GM21528 (cell line): ENCODE results near the gene TPSB2.
"Not testable (repeated sequence)": the region's sequence is repeated elsewhere in the genome, so short reads cannot be mapped to it uniquely, and the experiment has no call there.

Source experiments
- ATAC-seq: cut with Tn5 transposase; IDR thresholded peaks from one replicate; pipeline ENCODE4 v1.9.1; 2021; ENCODE audit warnings: mild to moderate bottlenecking, moderate library complexity; ENCODE audit not compliant: unreplicated experiment, low FRiP score

The TPSB2 gene

GRCh38 chr16:1230084-1230470, at the start of gene TPSB2:
Gene TPSB2 (minus strand): TSS chr16:1230184. CDS start chr16:1229951, 233 bp downstream.
- ATAC-seq = not testable (repeated sequence)

GRCh38 chr16:1279081-1279944, 49.3 kb upstream of the TPSB2 start:
- ATAC-seq = no peak

- ATAC-seq = no peak
Observed at GRCh38 chr16:1278477-1278876, 48.5 kb upstream of the TPSB2 start.

GRCh38 chr16:1277617-1278282, 47.8 kb upstream of the TPSB2 start:
- ATAC-seq = no peak

GRCh38 chr16:1277151-1277598, 47.2 kb upstream of the TPSB2 start:
- ATAC-seq = no peak

GRCh38 chr16:1276580-1276878, 46.5 kb upstream of the TPSB2 start:
- ATAC-seq = no peak

GRCh38 chr16:1275791-1276579, 46.0 kb upstream of the TPSB2 start:
- no peak for ATAC-seq

- no peak for ATAC-seq
Observed at GRCh38 chr16:1274767-1275166, 44.8 kb upstream of the TPSB2 start.

GRCh38 chr16:1273816-1274215, 43.8 kb upstream of the TPSB2 start:
- no peak for ATAC-seq

GRCh38 chr16:1272453-1273198, 42.6 kb upstream of the TPSB2 start:
- ATAC-seq = no peak

- ATAC-seq = not testable (repeated sequence)
Observed at GRCh38 chr16:1271724-1272413, 41.9 kb upstream of the TPSB2 start.

- no peak for ATAC-seq
Observed at GRCh38 chr16:1271380-1271723, 41.4 kb upstream of the TPSB2 start.

- ATAC-seq = not testable (repeated sequence)
Observed at GRCh38 chr16:1269418-1269817, 39.4 kb upstream of the TPSB2 start.

GRCh38 chr16:1265826-1266225, 35.8 kb upstream of the TPSB2 start:
- ATAC-seq = no peak

- no peak for ATAC-seq
Observed at GRCh38 chr16:1265090-1265630, 35.2 kb upstream of the TPSB2 start.

GRCh38 chr16:1264345-1265089, 34.5 kb upstream of the TPSB2 start:
- no peak for ATAC-seq

GRCh38 chr16:1263591-1264344, 33.8 kb upstream of the TPSB2 start:
- no peak for ATAC-seq

- no peak for ATAC-seq
Observed at GRCh38 chr16:1262846-1263221, 32.9 kb upstream of the TPSB2 start.
